Mucosa of gallbladder (tissue), 1 donor: Measurements from ENCODE around the gene ZNF444. TPM values are rescaled to one million over a fixed set of nuclear protein-coding genes. Genes with fewer than 3 reads are reported as not detected.

Experiments
- DNase-seq: peaks from one replicate; pipeline ENCODE4 v3.0.0-alpha.2; 2020; ENCODE audit warnings: low spot score
- total RNA-seq: library from RNA; stranded (reverse); gene quantifications from one replicate; pipeline ENCODE4 v1.2.1, GENCODE V29; 2021
- donor health status: DM: no; HTN: no; CAD: no.

ZNF444 gene
- total RNA-seq, 1 donor from 2014 or later: 76.2 TPM

GRCh38 chr19:56107626-56108351 is 33.3 kb upstream of the ZNF444 start:
- no peak for DNase-seq

GRCh38 chr19:56108447-56109195 is 32.5 kb upstream of the ZNF444 start:
- DNase-seq: no peak

GRCh38 chr19:56109226-56109625 is 31.9 kb upstream of the ZNF444 start:
- DNase-seq: no peak

GRCh38 chr19:56110515-56111448 is 30.3 kb upstream of the ZNF444 start:
- peak; percentile 30 for DNase-seq

- DNase-seq: peak; percentile 51
Observed at GRCh38 chr19:56111601-56112312, 29.3 kb upstream of the ZNF444 start.

GRCh38 chr19:56112313-56112709 is 28.8 kb upstream of the ZNF444 start:
- no peak for DNase-seq

GRCh38 chr19:56113074-56113632 is 27.9 kb upstream of the ZNF444 start:
- no peak for DNase-seq

- no peak for DNase-seq
Observed at GRCh38 chr19:56114051-56114777, 26.9 kb upstream of the ZNF444 start.

GRCh38 chr19:56114778-56115110 is 26.3 kb upstream of the ZNF444 start:
- no peak for DNase-seq

GRCh38 chr19:56115490-56115889 is 25.6 kb upstream of the ZNF444 start:
- DNase-seq: no peak

- no peak for DNase-seq
Observed at GRCh38 chr19:56116606-56117005, 24.5 kb upstream of the ZNF444 start.

- no peak for DNase-seq
Observed at GRCh38 chr19:56117376-56117884, 23.7 kb upstream of the ZNF444 start.

- no peak for DNase-seq
Observed at GRCh38 chr19:56117889-56118288, 23.2 kb upstream of the ZNF444 start.

- no peak for DNase-seq
Observed at GRCh38 chr19:56118666-56119581, 22.2 kb upstream of the ZNF444 start.

- peak; percentile 46 for DNase-seq
Observed at GRCh38 chr19:56119582-56119978, 21.5 kb upstream of the ZNF444 start.

GRCh38 chr19:56120002-56120370 is 21.1 kb upstream of the ZNF444 start:
- DNase-seq: no peak

- peak; percentile 68 for DNase-seq
Observed at GRCh38 chr19:56120371-56121179, 20.5 kb upstream of the ZNF444 start.
